HL-60 (cell line): ENCODE measurements around the gene HS3ST4.

Source experiments
- DNase-seq, 2 experiments: peaks; one replicate each; pipeline ENCODE4 v3.0.0-alpha.2; 2010 to 2020; ENCODE audit warnings: low read depth in 1 of 2, low spot score in 1 of 2
- H3K27ac ChIP-seq: fragments of 250-450 bp; sonication (Bioruptor Pico); replicated peaks from 2 replicates; pipeline ENCODE4 v1.5.1; 2020; ENCODE audit warnings: mild to moderate bottlenecking, moderate library complexity
- H3K27me3 ChIP-seq: fragments of 250-450 bp; sonication (Bioruptor Pico); 2 replicates; pipeline ENCODE4 v1.5.1; 2021; ENCODE audit warnings: mild to moderate bottlenecking, moderate library complexity; ENCODE audit not compliant: insufficient read depth, poor library complexity, severe bottlenecking
- H3K4me3 ChIP-seq: replicated peaks from 2 replicates; pipeline ENCODE4 v1.5.1; 2011; ENCODE audit warnings: mild to moderate bottlenecking, control low read depth, low read length; ENCODE audit not compliant: insufficient read depth
- GABPA ChIP-seq: IDR thresholded peaks from 2 replicates; pipeline ENCODE4 v1.6.1; 2012; ENCODE audit warnings: low read depth
- POLR2AphosphoS5 ChIP-seq: IDR thresholded peaks from 2 replicates; pipeline ENCODE4 v1.6.1; 2012; ENCODE audit warnings: low read depth
- SPI1 ChIP-seq: IDR thresholded peaks from 2 replicates; pipeline ENCODE4 v1.6.1; 2012; ENCODE audit warnings: low read depth, mild to moderate bottlenecking, borderline replicate concordance
- TF ChIP-seq, protein P1 (sequence below): IDR thresholded peaks from 2 replicates; pipeline ENCODE4 v1.6.1; 2012; ENCODE audit warnings: low read depth; ENCODE audit not compliant: insufficient replicate concordance
- TF ChIP-seq, protein P2 (sequence below): IDR thresholded peaks from one replicate; pipeline ENCODE4 v1.5.1; 2011; ENCODE audit warnings: low read length, control low read depth, inconsistent platforms; ENCODE audit not compliant: insufficient read depth

The HS3ST4 gene

DNA sequence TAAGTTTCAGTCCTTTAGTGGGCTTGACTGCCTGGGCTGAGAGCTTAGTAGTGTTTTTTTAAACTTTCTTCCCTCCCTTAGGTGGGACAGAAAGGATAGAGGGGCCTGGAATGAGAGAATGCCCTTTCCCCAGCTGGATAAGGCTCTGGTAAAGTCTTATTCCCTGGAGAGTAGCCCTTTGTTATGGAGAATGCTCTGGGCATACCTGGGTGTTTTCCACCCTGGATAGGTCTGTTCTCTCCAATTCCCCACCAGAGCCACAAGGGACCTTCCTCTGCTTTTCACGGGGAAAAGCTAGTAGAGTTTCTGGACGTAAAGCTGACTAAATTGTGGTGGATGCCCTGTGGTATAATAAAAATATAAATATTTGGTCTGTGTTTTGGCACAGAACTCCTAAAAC, 164.1 kb downstream of the HS3ST4 start:
- Histone ChIP-seq H3K4me3 (no peak overlapping the region), H3K27me3 (no peaks in the 10 kb centered on the region), H3K27ac (no peak overlapping the region)
- TF ChIP-seq, protein P1, sequence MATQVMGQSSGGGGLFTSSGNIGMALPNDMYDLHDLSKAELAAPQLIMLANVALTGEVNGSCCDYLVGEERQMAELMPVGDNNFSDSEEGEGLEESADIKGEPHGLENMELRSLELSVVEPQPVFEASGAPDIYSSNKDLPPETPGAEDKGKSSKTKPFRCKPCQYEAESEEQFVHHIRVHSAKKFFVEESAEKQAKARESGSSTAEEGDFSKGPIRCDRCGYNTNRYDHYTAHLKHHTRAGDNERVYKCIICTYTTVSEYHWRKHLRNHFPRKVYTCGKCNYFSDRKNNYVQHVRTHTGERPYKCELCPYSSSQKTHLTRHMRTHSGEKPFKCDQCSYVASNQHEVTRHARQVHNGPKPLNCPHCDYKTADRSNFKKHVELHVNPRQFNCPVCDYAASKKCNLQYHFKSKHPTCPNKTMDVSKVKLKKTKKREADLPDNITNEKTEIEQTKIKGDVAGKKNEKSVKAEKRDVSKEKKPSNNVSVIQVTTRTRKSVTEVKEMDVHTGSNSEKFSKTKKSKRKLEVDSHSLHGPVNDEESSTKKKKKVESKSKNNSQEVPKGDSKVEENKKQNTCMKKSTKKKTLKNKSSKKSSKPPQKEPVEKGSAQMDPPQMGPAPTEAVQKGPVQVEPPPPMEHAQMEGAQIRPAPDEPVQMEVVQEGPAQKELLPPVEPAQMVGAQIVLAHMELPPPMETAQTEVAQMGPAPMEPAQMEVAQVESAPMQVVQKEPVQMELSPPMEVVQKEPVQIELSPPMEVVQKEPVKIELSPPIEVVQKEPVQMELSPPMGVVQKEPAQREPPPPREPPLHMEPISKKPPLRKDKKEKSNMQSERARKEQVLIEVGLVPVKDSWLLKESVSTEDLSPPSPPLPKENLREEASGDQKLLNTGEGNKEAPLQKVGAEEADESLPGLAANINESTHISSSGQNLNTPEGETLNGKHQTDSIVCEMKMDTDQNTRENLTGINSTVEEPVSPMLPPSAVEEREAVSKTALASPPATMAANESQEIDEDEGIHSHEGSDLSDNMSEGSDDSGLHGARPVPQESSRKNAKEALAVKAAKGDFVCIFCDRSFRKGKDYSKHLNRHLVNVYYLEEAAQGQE: no peak
- TF ChIP-seq, protein P2, sequence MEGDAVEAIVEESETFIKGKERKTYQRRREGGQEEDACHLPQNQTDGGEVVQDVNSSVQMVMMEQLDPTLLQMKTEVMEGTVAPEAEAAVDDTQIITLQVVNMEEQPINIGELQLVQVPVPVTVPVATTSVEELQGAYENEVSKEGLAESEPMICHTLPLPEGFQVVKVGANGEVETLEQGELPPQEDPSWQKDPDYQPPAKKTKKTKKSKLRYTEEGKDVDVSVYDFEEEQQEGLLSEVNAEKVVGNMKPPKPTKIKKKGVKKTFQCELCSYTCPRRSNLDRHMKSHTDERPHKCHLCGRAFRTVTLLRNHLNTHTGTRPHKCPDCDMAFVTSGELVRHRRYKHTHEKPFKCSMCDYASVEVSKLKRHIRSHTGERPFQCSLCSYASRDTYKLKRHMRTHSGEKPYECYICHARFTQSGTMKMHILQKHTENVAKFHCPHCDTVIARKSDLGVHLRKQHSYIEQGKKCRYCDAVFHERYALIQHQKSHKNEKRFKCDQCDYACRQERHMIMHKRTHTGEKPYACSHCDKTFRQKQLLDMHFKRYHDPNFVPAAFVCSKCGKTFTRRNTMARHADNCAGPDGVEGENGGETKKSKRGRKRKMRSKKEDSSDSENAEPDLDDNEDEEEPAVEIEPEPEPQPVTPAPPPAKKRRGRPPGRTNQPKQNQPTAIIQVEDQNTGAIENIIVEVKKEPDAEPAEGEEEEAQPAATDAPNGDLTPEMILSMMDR: no peak
- TF ChIP-seq GABPA (no peak), SPI1 (no peak), POLR2AphosphoS5 (no peak)
- DNase-seq: no peak

DNA sequence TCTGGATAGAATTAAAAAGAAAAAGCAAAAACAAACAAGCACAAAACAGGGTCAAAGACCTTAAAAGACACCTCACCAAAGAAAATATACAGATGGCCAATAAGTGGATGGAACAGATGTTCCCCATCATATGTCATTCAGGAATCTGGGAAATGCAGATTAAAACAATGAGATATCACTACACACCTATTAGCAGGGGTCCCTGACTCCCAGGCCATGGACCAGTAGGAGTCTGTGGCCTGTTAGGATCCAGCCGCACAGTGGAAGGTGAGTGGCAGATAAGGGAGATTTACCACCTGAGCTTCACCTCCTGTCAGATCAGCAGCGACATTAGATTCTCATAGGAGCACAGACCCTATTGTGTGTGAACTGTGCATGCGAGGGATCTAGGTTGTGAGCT, 167.9 kb downstream of the HS3ST4 start:
- Histone ChIP-seq H3K27me3 (no peaks in the 10 kb centered on the region), H3K4me3 (no peak overlapping the region), H3K27ac (no peak overlapping the region)
- TF ChIP-seq GABPA (no peak), SPI1 (no peak)
- TF ChIP-seq, protein P1: no peak
- no peak for DNase-seq

DNA sequence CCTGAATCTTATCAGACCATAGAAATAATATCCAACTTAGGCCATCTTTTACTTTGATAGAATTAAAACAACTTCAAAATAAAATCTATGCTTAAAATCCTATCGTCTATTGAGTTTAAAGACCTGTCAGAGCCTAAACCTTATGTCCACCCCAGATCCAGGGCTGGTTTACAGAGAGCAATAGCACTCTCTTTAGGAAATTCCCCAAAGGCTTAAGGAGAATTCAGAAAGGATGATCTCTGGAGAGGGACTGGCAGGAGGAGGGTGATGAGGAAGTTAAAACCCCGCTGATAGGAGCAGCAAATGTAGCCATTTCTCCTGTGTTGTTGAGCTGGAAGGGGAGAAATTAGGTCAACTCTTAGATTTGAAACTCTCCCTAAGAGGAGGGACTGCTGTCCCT, 175.3 kb downstream of the HS3ST4 start:
- TF ChIP-seq POLR2AphosphoS5 (no peak), SPI1 (no peak), GABPA (no peak)
- TF ChIP-seq, protein P2: no peak
- TF ChIP-seq, protein P1: no peak
- Histone ChIP-seq H3K27ac (no peak overlapping the region), H3K4me3 (no peak overlapping the region), H3K27me3 (no peaks in the 10 kb centered on the region)
- DNase-seq: no peak

DNA sequence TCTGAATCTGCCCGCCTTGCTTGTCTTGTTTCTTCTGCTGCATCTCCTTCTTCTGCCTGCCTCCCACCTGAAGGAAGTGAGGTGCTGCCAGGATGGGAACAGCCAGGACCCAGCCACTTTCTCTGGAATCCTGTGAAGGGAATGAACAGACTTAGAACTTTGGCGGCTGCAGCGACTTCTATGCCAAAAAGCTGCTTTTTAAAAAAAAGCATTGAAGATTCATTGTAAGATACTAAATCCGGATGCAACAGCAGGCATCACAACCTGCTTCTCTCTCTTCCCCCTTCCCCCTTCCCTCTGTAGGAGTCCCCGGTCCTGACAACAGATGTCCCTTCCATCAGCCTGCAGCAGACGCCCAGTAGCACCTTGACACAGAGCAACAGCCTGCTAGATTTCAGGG, 176.3 kb downstream of the HS3ST4 start:
- no peak overlapping the region for H3K4me3 ChIP-seq
- TF ChIP-seq SPI1 (no peak), POLR2AphosphoS5 (no peak), GABPA (no peak)
- TF ChIP-seq, protein P2: no peak
- TF ChIP-seq, protein P1: no peak
- DNase-seq: no peak
- H3K27ac ChIP-seq: no peak overlapping the region
- H3K27me3 ChIP-seq: no peaks in the 10 kb centered on the region
